Lung (tissue), 12 donors: ENCODE results near the gene EFCAB12. TPM values are rescaled to one million over a fixed set of nuclear protein-coding genes. Genes with fewer than 3 reads are reported as not detected.

Experiments
- ATAC-seq: fragments of 200-7000 bp; cut with Tn5 transposase; one replicate; pipeline ENCODE4 v1.9.1; 2020; ENCODE audit warnings: moderate number of reproducible peaks; ENCODE audit not compliant: insufficient read depth, low FRiP score
- DNase-seq, 3 donors: peaks; one replicate each; pipeline ENCODE4 v3.0.0-alpha.2; 2013 to 2017
- H3K27ac ChIP-seq, 2 donors: one replicate each; pipeline ENCODE4 v1.5.1; 2013; ENCODE audit warnings: mild to moderate bottlenecking in 2 of 2, moderate library complexity in 2 of 2, control low read depth in 1 of 2, inconsistent platforms in 1 of 2, low read depth in 1 of 2, low read length in 1 of 2
- H3K27me3 ChIP-seq, 3 donors: one replicate each; pipeline ENCODE4 v1.5.1; 2013; ENCODE audit warnings: low read length in 2 of 3; ENCODE audit not compliant: control insufficient read depth in 3 of 3, insufficient read depth in 3 of 3
- H3K36me3 ChIP-seq, 4 donors: one replicate each; pipeline ENCODE4 v1.5.1; 2013; ENCODE audit warnings: low read length in 4 of 4, mild to moderate bottlenecking in 1 of 4, moderate library complexity in 1 of 4; ENCODE audit not compliant: control insufficient read depth in 4 of 4, insufficient read depth in 4 of 4
- H3K4me1 ChIP-seq, 5 donors: one replicate each; pipeline ENCODE4 v1.5.1; 2013; ENCODE audit warnings: low read length in 5 of 5, mild to moderate bottlenecking in 2 of 5, moderate library complexity in 1 of 5; ENCODE audit not compliant: control insufficient read depth in 5 of 5, insufficient read depth in 5 of 5
- H3K4me3 ChIP-seq: one replicate; pipeline ENCODE4 v1.5.1; 2013; ENCODE audit warnings: mild to moderate bottlenecking, control low read depth, moderate library complexity
- H3K9ac ChIP-seq, 2 donors: one replicate each; pipeline ENCODE4 v1.5.1; 2013; ENCODE audit warnings: low read length in 2 of 2, control low read depth in 1 of 2; ENCODE audit not compliant: insufficient read depth in 1 of 2
- H3K9me3 ChIP-seq, 4 donors: one replicate each; pipeline ENCODE4 v1.5.1; 2013; ENCODE audit warnings: low read length in 3 of 4, mild to moderate bottlenecking in 1 of 4, moderate library complexity in 1 of 4; ENCODE audit not compliant: control insufficient read depth in 4 of 4, insufficient read depth in 3 of 4
- CTCF ChIP-seq: IDR thresholded peaks from 2 replicates; pipeline ENCODE4 v1.5.1; 2012; ENCODE audit warnings: mild to moderate bottlenecking; ENCODE audit errors: control extremely low read depth, extremely low read depth
- WGBS, 2 donors: extraction: QIAGEN DNeasy Blood & Tissue Kit; methylation state at CpG; one replicate each; pipeline ENCODE4 v1.1.7; 2013; 5-methylcytosine and 5-hydroxymethylcytosine counted together
- polyA plus RNA-seq, 2 donors: library from polyadenylated mRNA; stranded (reverse); fragments of 200-250 nt; gene quantifications; one replicate each; pipeline ENCODE4 v1.2.1, GENCODE V29; 2013
- total RNA-seq, 2 donors: library from RNA; depleted of rRNA in 1 of 2; stranded (reverse); fragments of >200 nt in 1 of 2; gene quantifications; one replicate each; pipeline ENCODE4 v1.2.1, GENCODE V29; 2014 to 2021
- donor health status: control.
- donor health status: control.
- donor health status: Bipolar disorder and iron deficiency.
- donor health status: healthy.
- donor health status: DM: yes; HTN: yes; CAD: no.

Gene EFCAB12
- total and polyA plus RNA-seq, 4 donors, result 2.6 to 8.8 (median 3.3) TPM

GRCh38 chr3:129378949-129379348 is 49.5 kb downstream of the EFCAB12 start:
- H3K4me3 ChIP-seq, result no peak overlapping the region
- no peaks in the 10 kb centered on the region for H3K36me3 ChIP-seq
- no peak overlapping the region for H3K27ac ChIP-seq
- peak in 2 of 3 donors; percentile 16 to 17 for DNase-seq
- no peaks in the 10 kb centered on the region for H3K27me3 ChIP-seq
- no peak overlapping the region for H3K9ac ChIP-seq
- no peak for ATAC-seq
- H3K9me3 ChIP-seq, result peaks cover 0 to 1% (median 0%) of the 10 kb centered on the region in 4 donors
- WGBS, 2 donors, result 32 to 56% methylated on average over 1 of the region's 1 CpG
- TF ChIP-seq CTCF, result no peak
- peaks cover 0 to 9% (median 0%) of the 10 kb centered on the region in 5 donors for H3K4me1 ChIP-seq

- WGBS, 2 donors, result 93 to 96% methylated on average over 2 of the region's 2 CpGs
- no peak for DNase-seq
- peaks cover 0 to 9% (median 0%) of the 10 kb centered on the region in 5 donors for H3K4me1 ChIP-seq
- no peak for TF ChIP-seq CTCF
- no peak for ATAC-seq
- H3K36me3 ChIP-seq, result no peaks in the 10 kb centered on the region
- no peak overlapping the region for H3K9ac ChIP-seq
- peaks cover 0 to 1% (median 0%) of the 10 kb centered on the region in 4 donors for H3K9me3 ChIP-seq
- H3K27me3 ChIP-seq, result no peaks in the 10 kb centered on the region
- no peak overlapping the region for H3K4me3 ChIP-seq
- H3K27ac ChIP-seq, result no peak overlapping the region
Observed at GRCh38 chr3:129377615-129378014, 50.8 kb downstream of the EFCAB12 start.

- no peak overlapping the region for H3K27ac ChIP-seq
- DNase-seq (peak in 2 of 3 donors; percentile 40 to 50), ATAC-seq (no peak)
- peaks cover 0 to 9% (median 0%) of the 10 kb centered on the region in 5 donors for H3K4me1 ChIP-seq
- H3K36me3 ChIP-seq, result no peaks in the 10 kb centered on the region
- no peak overlapping the region for H3K9ac ChIP-seq
- TF ChIP-seq CTCF, result no peak
- WGBS, 2 donors, result 85 to 93% methylated on average over 5 of the region's 5 CpGs
- no peaks in the 10 kb centered on the region for H3K27me3 ChIP-seq
- peaks cover 0 to 2% (median 0%) of the 10 kb centered on the region in 4 donors for H3K9me3 ChIP-seq
- no peak overlapping the region for H3K4me3 ChIP-seq
Observed at GRCh38 chr3:129375099-129375498, 53.3 kb downstream of the EFCAB12 start.
